ENCODE results near the gene GAREM2.
"Not testable (repeated sequence)": the region's sequence is repeated elsewhere in the genome, so short reads cannot be mapped to it uniquely, and the experiment has no call there.

GAREM2 gene

DNA sequence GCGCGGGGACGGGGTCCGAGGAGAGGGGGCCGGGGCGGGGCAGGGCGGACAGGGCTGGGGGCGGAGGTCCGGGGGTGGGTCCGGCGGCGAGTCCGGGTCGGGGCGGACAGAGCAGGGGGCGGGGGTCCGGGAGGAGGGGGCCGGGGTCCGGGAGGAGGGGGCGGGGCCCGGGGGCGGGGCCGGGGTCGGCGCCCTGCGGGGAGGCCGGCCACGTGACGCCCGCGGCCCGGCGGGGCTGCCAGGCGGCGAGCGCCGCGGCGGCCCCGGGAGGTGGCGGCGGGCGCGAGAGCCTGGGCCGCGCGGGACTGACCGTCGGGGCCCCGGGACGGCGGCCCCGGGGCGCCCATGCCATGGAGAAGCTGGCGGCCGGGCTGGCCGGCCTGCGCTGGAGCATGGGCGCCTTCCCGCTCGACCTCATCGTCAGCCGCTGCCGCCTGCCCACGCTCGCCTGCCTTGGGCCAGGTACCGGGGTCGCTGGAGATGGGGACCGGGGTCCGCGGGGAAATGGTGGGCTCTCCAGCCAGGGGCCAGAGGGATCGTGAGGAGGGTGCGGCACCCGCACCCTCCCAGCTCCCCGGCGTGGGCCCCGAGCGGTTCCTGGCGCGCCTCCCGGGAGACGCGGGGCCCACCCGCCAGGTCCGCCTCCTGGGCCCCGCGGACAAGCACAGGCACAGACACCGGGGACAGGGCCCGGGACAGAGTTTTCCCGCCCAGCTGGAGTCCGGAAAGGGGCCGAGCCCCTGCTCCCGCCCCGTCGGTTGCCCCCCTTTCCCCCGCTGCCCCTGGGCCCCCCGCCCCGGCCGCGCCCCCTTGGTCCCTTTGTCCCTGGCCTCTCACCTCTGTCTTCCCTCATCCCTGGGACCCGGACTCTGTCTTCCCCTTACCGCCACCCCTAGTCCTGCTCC, at the start of gene GAREM2:
TSS of gene GAREM2 (plus strand) at position 218 of the 905 bp plus-strand sequence. CDS start at position 351, 133 bp downstream.
- DNase-seq = no peak

DNA sequence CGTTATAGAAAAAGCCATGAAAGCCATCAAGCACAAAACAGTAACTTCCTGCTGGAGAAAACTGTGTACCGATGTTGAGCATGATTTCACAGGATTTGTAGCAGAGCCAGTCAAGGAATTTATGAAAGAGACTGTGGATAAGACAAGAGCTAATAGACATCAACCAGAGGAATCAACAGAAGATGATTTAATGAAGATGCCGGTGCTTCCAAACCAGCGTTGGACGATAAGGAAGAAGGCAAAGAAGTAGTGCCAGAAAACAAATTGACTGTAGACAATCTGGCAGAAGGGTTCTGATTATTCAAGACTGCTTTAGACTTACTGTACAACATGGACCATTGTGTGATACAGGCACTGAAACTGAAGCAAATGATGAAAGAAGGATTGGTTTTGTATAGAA, 49.5 kb upstream of the GAREM2 start:
- DNase-seq = no peak

DNA sequence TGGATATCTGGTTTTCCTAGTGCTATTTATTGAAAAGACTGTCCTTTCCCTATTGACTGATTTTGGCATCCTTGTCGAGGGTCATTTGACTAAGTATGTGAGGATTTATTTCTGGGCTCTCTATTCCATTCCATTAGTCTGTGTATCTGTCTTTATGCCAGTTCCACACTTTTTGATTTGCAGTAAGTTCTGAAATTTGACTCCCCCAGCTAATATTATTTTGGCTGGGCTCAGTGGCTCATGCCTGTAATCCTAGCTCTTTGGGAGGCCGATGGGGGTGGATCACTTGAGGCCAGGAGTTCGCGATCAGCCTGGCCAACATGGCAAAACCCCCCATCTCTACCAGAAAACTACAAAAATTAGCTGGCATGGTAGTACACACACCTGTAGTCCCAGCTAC, 46.8 kb upstream of the GAREM2 start:
- no peak for DNase-seq

DNA sequence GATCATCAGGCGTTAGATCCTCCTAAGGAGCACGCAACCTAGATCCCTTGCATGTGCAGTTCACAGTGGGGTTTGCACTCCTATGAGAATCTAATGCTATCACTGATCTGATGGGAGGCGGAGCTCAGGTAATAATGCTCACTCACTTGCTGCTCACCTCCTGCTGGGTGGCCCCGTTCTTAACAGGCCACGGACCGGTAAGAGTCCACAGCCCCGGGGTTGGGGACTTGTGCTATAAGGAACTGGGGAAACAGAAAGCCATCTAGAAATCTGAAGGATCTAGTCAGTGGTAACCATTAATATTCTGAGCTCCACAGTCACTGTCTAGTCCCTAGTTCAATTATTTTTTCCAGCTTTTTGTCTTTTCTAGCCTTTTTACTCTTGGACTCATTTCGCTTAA, 44.7 kb upstream of the GAREM2 start:
- DNase-seq = no peak

DNA sequence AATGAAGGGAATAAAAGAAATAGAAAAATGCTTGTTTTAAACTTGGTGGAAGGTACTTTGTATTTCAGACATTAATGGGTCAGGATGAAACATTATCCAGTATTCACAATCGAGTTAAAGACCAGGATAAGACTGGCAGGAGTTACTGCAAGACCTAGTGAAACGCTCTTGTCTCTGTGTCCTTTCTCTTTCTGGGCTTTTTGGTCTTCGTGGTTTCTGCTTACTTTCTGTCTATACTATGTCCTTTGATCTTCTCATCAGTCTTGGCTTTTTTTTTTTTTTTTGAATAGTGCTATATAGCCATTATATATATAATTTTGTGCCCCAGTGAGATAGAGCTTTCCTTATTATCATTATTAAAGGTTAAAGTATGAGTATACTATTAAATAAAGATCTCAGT, 42.1 kb upstream of the GAREM2 start:
- no peak for DNase-seq

DNA sequence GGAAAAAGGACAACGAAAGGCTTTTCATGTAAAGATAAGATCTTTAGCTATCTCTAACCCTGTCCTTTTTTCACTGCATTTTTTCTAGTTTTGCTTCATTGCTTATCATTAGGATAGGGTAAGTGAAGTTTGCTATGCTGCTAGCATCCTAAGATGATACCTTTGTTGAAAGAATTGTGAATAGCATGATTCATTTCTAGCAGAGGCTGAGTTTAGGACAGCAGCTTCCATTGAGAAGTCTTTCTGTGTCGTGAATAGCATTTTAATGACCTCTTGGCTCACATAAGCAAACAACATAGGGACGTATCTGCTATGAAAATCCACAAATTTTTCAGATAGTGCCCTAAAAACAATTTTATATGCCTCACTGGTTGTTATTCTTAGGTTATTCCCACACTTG, 36.4 kb upstream of the GAREM2 start:
- no peak for DNase-seq

DNA sequence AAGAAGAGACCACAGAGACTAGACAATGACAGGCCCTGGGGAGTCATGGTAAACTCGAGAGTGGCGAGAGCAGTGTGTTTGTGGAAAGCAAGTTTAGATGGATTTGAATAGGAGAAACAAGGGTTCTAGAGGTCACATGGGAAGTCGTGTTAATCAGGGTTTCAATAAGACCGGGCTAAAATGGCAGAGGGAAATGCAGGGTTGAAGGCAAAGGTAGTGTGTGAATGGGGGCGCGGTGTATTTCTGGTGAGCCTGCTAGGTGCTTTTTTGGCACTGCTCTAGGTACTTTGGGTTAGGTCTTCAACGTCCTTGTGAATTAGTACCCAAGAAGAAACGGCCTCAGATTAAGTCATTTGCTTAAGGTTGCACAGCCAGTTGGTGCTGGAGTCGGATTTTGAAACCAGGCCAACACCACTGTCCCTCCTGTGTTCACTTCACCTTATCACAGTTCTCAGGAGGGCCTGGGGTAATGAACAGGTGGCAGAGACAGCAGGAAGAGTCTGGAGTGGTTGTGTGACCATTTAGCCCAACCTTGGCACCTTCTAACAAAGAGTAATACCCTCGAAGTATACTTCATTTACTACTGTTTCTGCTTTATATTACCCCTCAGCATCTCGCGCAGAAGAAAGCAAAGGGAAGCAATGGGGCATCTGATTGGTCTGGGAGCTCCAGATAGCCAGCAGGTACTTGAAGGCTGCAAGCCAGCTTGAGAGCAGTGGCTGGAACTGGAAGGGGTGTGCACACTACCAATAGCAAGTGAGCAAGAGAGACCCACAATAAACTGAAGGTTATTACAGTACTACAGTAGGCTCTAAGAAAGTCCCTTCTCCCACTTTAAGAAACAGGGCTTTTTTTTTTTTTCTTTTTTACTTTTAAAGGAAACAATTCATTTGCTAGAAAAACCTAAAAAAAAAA, 33.4 kb upstream of the GAREM2 start:
- no peak for DNase-seq

DNA sequence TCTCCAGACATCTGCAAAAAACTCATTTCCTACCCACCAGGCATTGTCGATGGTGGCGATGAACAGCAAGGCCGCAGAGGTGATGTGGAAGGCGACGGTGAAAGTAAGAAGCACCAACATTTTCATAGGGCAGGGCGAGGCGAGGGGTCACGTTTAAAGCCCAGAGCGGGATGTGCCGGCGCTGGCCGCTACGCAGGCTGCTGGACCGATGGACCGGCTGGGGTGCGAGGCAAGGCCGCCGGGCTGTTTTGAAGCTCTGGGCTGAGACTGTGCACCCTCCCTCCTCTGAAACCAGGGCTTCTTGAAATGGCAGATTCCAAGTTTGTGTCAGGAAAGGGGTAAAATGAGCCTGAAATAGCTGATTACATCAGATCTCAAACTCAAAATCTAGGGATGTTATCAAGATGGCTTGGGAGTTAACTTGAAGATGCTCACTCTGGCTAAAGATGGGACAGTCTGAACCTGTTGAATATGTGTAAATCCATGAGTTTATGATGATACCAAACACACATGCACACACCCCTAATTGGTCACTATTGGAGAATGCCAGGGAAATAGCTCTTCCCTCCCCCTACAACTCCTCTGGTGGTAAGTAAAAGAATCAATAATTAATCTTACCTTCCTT, 31.6 kb upstream of the GAREM2 start:
- DNase-seq = no peak

DNA sequence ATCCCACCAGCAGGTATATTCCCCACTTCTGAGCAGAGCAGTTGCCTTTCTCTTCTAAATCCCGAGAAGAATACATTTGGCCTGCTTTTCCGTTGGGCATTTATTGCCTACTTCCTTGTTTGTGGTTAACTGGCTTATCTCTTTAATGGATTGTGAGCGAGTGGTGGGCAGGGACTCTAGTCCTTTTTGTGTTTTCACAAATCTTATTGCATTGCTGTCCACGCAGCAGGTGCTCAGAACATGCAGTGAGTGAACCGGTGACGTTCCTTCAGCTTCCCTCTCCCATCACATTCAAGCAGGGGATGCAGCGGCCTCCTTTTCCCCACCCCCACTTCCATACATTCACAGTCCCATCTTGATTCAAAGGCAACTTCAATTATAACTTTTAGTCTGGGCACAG, 28.9 kb upstream of the GAREM2 start:
- no peak for DNase-seq

DNA sequence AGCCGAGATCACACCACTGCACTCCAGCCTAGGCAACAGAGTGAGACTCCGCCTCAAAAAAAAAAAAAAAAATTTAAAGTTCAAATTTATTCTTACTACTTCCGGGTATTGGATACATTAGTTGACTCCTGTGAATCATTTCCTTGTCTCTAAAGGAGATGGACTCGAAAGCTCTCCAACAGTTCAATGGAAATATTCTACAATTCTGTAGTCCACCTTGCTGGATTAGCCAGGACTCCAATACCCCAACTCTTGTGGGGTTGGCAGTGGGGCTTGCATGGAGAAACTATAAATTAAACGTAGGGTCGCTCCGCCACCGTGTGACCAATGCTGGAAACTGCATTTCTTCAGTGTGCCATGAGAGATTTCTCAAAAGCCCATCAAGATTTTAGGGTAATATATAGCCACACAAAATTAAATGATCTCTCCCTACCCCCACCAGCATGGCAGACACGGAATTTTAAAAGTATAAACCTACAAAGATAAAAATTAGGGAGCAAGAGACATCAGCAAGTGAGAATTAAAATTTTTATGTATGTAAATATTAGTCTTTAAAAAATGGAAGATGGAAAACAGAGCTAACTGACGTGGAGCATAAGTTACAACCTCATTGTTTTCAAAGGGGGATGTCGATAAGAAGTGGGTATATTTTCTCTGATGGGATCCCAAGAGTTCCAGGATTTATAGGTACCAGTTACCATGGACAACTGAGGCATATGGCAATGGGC, 27.8 kb upstream of the GAREM2 start:
- DNase-seq = peak; percentile 57 to 60

DNA sequence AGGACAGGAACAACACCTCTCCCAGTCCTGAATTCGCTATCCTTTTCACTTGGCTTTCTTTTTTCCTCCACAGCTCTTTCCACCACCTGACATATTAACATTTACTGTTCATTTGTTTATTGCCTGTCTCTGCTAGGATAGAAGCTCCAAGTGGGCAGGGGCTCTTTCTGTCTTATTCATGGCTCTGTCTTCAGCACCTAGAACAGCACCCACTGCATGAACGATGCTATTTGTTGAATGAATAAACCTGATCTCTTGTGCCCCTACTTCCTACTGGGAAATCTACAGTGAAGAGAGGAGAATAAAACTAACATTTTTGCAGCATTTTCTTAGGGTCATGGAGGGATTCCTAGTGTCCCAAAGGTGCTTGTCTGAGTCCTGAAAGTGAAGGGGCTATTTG, 24.4 kb upstream of the GAREM2 start:
- DNase-seq = no peak

DNA sequence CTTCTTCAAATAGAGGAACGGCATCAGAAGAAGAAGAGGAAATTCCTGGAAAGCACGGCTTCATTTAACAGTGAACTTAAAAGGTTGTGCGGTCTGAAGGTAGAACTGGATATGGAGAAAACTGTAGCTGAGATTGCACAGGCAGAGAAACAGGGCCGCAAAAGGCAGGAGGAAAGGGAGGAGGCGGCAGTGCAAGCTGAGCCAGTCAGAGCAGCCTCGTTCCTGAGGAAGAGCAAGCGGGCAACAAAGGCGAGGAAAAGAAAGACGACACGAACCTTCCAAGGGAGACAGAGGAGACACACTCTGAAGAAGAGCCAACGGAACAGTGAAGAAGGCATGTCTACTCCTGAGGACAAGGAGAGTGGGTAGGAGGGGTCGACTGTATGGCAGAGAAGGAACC, 22.6 kb upstream of the GAREM2 start:
- DNase-seq = no peak

DNA sequence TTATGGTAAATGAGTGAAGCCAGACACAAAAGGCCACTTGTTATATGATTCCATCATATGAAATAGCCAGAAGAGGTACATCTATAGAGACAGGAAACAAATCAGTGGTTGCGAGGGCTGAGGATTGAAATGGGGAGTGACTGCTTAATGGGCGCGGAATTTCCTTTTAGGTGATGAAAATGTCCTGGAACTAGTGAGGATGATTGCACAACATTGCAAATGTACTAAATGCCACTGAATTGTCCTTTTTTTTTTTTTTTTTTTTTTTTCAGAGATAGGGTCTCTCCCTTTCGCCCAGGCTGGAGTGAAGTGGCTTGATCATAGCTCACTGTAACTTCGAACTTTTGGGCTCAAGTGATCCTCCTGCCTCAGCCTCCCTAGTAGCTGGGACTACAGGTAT, 15.3 kb upstream of the GAREM2 start:
- no peak for DNase-seq

DNA sequence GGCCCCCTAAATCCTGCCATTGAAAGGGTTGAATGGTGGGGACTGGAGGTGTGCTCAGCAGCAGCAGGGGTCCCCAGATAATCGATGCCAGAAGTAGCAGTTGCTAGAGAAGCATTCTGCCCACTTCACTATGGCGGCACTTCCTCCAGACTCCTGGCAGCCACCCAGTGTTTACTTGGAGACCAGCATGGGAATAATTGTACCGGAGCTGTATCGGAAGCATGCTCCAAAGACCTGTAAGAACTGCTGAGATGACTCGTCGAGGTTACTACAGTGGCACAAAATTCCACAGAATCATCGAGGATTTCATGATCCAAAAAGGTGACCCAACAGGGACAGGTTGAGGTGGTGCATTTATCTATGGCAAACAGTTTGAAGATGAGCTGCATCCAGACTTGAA, 11.0 kb upstream of the GAREM2 start:
- no peak for DNase-seq

DNA sequence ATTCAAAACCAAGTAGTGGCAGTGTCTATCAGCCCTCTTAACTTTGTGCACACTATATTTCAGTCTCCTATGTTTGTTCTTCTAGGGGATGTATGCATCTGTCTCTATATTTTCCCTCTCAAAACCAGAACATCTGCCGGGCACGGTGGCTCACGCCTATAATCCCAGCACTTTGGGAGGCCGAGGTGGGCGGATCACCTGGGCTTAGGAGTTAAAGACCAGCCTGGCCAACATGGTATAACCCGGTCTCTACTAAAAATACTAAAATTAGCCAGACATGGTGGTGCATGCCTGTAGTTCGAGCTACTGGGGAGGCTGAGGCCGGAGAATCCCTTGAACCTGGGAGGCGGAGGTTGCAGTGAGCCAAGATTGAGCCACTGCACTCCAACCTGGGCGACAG, 9.9 kb upstream of the GAREM2 start:
- DNase-seq = no peak

DNA sequence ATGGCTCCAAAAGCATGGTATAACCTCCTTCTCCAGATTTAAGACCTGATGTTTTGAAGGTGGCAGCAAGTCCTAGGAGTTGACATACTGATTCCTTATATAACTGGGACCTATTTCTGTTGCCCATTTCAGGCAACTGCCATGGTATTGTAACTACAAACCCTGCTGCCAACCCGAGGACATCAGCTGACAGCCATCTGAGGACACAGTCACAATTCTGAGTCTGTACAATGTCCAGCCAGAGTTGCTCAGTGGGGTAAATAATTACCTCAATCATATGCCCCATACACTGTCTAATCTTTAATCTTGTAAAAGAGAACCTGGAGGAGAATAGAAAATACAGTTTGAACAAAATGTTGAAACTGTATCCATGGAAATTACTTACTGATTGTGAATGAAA, 8.7 kb upstream of the GAREM2 start:
- DNase-seq = no peak

DNA sequence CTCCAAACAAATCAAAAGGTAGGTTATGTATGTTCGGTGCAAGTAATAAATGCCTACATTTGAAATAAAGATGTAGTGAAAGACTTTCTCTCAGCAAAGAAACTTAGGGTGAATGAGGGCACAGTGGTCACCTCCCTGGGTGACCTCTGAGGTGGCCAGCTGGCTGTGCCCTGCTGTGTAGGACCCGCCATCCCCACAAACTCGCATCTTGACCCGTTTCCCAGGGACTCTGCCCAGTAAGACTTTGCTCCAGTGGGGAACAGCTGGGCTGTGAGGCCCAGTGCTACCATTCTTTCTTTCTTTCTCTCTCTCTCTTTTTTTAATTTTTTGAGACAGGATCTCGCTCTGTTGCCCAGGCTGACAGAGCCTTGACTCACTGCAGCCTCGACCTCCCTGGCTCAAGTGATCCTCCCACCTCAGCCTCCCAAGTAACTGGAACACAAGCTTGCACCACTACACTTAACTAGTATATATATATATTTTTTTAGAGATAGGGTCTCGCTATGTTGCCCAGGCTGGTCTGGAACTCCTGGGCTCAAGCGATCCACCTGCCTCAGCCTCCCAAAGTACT, 8.2 kb upstream of the GAREM2 start:
- no peak for DNase-seq

DNA sequence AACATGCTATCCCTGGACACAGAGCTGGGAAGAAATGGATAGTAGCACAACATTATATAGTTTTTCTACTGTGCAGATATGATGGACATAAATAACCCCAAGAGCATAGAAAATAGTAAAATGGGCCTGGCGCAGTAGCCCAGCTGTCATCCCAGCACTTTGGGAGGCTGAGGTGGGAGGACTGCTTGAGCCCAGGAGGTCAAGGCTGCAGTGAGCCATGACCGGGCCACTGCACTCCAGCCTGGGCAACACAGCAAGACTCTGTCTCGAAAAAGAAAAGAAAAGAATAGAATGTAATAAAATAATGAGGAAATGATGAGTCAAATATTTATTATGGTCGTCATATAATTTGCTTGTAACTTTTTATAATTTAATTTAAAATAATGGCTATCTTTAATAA, 7.5 kb upstream of the GAREM2 start:
- DNase-seq = no peak

DNA sequence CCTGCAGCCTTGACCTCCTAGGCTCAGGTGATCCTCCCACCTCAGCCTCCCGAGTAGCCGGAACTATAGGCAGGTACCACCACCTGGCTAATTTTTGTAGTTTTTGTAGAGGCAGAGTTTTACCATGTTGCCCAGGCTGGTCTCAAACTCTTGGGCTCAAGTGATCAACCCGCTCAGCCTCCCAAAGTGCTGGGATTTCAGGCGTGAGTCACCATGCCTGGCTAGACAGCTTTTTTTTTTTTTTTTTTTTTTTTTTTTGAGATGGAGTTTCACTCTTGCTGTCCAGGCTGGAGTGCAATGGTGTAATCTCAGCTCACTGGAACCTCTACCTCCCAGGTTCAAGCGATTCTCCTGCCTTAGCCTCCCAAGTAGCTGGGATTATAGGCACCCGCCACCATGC, 6.3 kb upstream of the GAREM2 start:
- DNase-seq = not testable (repeated sequence)

DNA sequence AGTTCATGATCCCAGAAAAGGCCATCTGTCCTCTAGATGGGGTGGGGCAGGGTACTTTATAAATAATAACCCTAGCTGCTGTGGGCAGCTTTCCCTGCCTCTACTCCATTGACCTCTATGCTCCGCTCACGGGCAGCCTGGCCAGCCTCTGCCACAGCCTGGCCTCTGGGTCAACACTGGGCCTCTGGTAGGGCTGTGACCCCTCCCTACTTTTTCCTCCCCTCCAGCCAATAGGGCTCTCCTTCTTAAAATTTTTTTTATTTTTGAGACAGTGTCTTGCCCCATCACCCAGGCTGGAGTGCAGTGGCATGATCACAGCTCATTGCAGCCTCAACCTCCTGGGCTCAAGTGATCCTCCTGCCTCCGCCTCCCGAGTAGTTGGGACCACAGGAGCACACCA, 4.1 kb upstream of the GAREM2 start:
- DNase-seq = no peak

DNA sequence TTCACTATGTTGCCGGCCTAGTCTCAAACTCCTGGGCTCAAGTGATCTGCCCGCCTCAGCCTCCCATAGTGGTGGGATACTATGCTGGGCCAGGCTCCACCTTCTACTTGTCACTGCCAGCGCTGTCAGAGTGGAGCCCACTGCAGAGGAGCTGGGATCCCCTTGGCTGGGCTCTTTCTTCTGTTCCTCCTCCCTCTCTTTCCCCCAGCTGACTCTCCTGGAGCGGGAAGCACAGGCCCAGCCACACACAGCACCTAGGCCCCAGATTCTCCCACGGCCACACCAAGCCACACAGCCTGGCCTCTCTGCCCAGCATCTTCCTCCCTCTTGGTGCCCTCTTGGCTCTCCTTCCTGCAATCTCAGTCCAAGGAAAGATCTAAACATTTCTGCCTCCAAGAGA, 3.7 kb upstream of the GAREM2 start:
- no peak for DNase-seq

DNA sequence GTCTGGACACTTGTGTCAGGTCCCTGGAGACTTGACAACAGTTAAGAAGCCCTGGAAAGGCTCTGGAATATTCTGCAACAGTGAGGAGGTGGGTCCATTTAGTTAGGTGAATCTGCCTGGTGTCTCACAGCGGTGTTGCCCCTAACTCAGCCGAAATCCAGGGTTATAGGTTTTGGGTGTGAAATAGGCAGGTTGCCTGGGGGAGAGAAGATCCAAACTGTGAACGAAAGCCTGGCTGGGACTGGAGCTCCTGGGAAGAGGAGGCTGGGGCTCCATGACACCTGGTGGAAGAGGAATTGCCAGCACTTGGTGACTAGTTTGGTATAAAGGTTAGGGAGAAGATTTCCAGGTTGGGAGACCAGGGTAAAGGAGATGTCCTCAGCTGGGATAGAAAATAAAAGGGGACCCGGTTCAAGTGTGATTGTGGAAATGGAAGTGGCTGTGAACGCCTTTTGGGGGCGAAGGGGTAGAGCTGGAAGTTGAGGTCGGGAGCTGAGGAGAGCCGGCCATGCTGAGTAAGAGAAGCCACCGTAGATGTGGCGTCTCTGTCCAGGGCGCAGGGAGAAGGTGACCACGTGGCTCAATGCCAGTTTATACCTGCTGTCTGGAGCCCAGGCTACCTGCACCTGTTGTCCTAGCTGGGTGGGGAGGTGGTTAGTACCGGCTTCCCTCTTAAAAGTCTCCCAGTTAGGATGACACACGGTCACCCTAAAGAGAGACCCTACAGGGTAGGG, 3.0 kb upstream of the GAREM2 start:
- no peak for DNase-seq
